ENCODE measurements around the gene STUB1.

DNA sequence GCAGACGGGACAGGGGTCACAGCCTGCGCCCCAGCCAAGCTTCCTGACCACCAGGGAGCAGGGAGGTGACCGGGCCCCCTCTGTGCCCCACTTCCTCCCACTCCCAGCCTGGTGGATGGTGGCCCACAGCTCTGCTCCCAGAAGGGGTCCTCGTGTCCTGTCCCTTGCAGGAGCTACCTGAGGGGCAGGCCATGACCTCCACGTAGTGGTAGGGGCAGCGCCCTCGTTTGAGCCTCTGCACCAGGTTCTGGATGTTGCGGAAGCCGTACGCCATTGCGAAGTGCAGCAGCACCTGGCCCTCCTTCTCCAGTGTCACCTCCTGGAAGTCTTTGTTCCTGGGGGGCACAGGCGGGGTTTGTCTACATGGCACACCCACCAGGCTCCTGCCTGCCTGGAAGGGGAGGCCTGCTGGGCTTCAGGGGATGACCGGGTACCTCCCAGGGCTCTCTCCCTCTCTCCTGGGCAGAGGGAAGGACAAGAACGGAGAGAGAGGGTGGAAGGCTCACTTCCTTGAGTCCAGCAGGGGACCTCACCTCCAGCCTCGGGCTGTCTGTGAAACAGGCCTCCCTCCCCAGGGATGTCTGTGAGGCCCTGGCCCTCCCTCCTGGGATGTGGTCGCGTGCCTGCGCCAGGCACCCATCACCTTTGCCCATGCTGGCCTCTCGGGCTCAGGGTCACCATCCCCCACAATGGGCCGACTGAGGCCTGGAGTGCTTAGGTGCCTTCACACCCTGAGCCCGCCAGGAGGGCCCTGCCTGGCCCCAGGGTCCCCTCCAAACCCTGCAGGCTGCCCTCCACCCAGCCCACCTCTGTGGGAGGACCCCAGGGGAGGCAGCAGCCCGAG is 50.7 kb downstream of the STUB1 start:
- TF ChIP-seq, protein P1, sequence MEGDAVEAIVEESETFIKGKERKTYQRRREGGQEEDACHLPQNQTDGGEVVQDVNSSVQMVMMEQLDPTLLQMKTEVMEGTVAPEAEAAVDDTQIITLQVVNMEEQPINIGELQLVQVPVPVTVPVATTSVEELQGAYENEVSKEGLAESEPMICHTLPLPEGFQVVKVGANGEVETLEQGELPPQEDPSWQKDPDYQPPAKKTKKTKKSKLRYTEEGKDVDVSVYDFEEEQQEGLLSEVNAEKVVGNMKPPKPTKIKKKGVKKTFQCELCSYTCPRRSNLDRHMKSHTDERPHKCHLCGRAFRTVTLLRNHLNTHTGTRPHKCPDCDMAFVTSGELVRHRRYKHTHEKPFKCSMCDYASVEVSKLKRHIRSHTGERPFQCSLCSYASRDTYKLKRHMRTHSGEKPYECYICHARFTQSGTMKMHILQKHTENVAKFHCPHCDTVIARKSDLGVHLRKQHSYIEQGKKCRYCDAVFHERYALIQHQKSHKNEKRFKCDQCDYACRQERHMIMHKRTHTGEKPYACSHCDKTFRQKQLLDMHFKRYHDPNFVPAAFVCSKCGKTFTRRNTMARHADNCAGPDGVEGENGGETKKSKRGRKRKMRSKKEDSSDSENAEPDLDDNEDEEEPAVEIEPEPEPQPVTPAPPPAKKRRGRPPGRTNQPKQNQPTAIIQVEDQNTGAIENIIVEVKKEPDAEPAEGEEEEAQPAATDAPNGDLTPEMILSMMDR (IDR thresholded peaks at IDR 0.05 in 2 of 3, conservative IDR thresholded peaks at IDR 0.05 in 1 of 3; ENCODE audit: borderline replicate concordance in 1 of 3, insufficient read depth in 1 of 3, low read depth in 2 of 3, low read length in 2 of 3), result no peak
- TF ChIP-seq, protein P2, sequence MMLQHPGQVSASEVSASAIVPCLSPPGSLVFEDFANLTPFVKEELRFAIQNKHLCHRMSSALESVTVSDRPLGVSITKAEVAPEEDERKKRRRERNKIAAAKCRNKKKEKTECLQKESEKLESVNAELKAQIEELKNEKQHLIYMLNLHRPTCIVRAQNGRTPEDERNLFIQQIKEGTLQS (IDR thresholded peaks at IDR 0.05), result no peak
